GM18870 (cell line): ENCODE results near the gene TMEM255A.
"Not testable (repeated sequence)": the region's sequence is repeated elsewhere in the genome, so short reads cannot be mapped to it uniquely, and the experiment has no call there.

Experiments used
- ATAC-seq: cut with Tn5 transposase; IDR thresholded peaks from one replicate; pipeline ENCODE4 v1.9.1; 2021; ENCODE audit warnings: moderate library complexity; ENCODE audit not compliant: unreplicated experiment

Gene TMEM255A

DNA sequence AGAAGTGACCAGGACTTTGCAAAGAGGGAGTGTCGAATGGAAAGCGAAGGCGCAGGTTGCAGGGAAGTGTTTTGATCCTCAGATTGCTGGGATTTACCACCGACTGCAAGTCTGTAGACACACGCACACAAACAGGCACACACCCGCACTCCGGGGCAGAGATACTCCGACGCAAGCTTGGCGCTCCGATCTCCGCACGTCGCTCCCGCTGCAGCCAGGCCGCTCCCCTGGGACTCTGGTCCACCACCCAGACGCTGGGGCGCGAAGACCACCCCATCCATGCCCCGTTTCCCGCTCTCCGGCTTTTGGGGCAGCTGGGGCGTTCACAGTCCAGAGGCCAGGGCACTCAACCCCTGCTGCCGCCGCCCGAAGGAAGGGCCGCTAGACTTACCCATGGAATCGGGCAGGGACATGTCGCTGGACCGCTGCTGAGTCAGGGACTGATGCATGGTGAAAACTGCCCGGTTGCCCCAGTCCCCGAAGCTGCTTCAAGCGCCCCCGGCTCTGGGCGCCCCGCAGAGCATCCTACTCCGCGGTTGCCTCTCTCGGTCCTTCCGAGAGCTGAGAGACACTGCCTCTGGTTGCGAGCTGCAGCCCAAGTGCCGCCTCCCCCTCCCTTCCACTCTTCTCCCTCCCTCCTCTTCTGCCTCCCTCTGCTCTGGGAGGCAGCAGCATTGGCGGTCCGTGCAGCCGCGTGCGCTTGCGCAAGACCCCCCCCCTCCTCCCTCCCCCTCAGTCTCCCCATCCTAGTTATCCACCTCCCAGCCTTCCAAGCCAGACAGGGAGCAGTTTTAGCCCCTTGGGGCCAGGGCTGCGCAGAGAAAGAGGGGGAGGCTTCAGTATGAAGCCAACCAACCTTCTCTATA lies at the start of gene TMEM255A:
TMEM255A (minus strand) TSS at position 601 of the 866 bp plus-strand sequence; CDS start at position 449, 152 bp downstream.
- no peak for ATAC-seq

DNA sequence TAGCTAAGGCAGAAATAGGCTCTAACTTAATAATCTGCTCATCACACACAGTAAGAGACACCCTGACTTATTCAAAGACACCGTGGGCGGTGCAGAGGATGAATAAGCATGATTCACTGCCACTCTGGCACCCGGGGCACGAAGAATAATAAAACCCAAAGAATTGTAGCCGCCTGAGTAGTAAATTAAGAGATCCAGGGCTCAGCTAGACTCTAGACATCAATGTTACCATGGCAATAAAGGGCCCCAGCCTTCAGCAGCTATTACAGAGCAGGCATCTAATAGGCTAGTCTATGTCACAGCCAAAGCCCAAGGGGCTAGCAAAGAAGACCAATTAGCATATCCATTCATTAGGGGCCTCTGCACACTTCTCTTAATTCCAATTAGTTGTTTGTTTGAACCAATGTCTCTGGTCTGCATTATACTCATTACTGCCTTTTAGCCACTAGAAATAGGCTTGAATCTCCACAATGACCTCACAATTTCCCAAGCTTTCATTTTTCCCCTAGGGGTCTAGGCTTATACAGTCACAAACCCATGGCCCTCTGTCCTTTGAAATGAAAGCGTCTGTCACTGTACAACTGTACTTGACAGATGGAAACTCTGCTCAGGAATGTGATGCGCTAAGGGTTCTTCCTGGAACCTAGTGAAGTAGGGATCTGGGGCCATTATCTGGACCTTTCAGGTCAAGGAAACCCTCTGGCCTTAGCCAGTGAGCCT lies 47.6 kb upstream of the TMEM255A start:
- ATAC-seq, result no peak

DNA sequence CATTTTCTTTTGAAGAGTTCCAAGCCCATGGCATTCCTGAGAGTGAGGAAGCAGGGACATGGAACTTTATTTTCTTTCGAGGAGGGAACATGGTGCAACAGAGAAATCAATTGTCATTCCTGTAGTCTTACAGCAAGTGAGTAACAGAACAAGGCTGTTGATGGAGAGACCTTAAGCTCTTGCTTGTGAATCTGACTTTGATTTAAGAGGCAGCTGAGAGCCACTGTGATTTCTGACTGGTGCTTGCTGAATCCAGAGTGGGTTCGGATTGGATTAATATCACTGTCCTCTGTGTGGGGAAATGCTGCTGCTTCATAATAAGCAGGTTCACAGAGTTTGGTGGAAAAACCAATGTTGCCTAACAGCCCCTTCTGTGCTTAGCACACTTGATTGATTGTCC lies 45.9 kb upstream of the TMEM255A start:
- ATAC-seq, result no peak

DNA sequence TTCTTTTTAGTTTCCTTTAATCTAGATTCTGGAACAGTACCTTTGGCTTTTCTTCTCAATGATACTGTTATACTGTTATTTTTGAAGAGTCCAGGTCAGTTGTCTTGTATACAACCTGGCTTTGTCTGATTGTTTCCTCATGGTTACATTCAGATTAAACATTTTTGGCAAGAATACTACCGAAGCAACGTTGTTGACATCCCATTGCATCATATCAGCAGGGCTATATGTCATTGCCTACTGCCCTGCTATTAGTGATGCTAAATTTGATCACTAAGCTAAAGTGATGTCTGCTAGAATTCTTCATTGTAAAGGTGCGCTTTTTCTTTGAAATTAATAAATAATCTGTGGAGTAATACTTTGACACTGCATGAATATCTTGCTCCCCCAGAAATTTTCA lies 44.8 kb upstream of the TMEM255A start:
- ATAC-seq, result no peak

DNA sequence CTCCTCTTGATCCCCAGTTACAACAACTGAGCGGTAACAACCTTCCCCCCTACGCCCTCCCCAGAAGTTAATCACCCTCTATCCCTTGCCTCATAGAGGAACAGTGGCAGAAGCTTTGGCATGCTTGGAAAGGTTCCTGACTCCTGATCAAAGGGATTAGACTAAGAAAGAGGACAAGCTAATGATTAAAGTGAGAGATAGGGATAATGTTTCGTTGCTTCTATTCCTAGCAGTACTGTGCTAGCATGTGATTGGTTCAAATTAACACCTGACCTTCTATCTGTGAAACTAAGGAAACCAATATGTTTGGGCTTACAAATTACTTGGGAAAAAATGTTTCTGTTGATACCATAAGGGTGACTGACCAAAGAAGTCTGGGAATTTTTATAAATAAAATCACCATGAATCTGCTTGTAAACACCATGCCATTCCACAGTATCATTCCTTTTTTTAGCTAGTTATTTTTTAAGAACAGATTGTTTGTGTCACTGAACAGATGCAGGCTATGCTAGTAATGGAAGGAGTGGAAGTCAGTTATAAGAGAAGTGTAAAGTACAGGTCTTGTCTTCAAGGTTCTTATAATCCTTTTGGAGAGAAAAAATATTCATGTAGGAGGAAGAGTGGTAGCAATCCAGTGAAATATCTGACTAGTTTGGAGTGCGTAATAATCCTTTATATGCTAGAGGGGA lies 39.3 kb upstream of the TMEM255A start:
- no peak for ATAC-seq

DNA sequence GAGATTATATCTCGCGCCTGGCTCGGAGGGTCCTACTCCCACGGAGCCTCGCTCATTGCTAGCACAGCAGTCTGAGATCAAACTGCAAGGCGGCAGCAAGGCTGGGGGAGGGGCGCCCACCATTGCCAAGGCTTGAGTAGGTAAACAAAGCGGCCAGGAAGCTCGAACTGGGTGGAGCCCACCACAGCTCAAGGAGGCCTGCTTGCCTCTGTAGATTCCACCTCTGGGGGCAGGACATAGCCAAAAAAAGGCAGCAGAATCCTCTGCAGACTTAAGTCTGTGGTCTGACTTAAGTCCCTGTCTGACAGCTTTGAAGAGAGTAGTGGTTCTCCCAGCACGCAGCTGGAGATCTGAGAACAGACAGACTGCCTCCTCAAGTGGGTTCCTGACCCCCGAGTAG lies 33.3 kb upstream of the TMEM255A start:
- ATAC-seq, result not testable (repeated sequence)

DNA sequence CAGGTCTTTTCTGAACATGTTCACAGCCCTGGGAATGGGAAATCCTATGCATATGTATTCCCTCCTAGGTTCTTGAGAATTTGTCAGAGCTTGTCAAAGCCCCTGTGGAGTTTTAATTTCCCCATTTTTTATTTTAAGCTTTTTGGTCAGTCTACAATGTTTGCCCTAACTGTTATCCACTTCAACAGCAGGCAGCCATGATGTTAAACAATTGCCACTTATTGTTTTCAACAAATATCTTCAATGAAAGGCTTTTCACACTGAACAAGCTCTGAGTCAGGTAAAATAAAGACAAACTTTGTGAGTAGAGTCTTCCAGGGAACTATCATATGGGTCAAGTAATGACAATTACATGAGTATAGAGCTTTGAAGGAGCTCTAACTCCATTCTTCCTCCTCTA lies 25.6 kb upstream of the TMEM255A start:
- no peak for ATAC-seq

DNA sequence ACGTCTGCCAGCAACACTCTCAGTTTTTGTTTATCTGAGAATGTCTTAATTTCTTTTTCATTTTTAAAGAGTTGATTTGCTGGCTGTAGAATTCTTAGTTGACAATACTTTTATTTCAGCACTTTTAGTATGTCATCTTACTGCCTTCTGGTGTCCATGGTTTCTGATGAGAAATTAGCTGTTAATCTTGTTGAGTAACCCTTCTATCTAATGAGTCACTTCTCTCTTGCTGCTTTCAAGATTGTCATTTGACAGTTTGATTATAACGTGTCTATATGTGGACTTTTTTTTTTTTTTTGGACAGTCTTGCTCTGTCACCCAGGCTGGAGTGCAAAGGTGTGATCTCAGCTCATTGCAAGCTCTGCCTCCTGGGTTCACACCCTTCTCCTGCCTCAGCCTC lies 24.0 kb upstream of the TMEM255A start:
- no peak for ATAC-seq

DNA sequence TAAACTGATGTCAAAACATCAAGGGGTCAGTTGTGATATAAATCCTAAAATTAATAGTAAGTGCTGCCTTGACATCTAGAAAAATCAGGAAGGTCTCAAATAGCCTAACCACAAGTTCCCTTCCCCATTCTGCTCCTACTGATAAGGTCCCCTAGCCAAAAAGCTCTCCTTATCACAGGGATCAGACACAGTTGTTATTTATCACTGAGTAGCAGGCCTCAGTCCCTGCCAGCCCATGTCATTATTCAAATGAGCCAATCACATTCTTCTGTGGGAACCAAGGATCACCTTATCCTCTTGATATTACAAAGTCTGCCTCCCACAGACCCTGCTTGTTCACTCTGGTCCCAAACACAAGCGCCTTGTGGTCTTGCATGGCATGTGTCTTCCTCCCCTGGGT lies 23.3 kb upstream of the TMEM255A start:
- ATAC-seq, result no peak

DNA sequence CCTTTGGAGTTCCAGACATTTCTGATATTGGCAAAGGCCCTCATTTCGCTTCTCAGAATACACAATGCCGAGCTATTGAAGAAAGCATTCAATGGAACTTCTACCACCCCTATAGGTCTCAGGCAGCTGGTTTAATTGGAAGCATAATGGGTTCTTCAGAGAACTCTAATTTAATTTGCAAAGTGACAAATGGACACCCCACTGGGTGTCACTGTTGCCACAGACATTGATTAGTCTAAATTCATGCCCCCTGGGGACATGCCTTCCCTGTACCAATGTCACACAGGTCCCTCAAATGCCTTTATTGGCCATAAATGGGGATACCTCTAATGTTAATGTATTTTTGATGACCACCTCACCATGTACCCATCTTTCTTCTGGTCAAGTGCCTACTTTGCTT lies 22.9 kb upstream of the TMEM255A start:
- no peak for ATAC-seq

DNA sequence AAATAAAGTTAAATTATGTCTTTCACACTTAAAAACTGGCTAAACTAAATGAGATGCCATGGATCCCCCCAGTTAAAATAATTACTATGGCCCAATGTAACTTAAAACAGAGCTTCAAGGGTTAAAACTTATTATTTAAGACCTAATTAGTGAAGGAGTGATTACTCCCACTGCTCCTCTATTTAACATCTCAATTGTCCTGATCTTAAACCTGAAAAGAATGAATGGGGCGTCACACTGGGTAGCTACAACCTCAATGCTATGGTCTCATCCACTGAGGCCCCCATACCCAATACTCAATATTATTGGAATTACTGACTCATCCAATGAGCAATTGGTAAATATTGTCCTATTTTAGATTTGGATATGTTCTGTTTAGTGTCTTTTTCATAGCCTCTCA lies 21.1 kb upstream of the TMEM255A start:
- ATAC-seq, result no peak

DNA sequence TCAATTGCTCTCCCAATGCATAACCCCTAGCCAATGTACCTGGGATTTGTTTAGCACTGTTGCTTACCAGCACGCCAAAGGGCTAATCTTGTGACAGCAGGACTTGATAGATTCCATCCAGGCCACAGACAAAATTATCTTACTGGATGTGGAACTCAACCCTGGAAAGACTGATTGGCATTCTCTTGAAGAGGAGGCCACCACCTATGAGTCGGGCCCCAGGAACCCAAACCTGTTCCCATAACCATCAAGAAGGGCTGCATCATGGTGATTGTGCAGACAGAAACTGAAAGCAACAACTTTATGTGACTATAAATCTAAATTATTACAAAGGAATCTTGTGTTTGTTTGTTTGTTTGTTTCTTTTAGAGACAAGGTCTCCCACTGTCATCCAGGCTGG lies 19.9 kb upstream of the TMEM255A start:
- ATAC-seq, result no peak

DNA sequence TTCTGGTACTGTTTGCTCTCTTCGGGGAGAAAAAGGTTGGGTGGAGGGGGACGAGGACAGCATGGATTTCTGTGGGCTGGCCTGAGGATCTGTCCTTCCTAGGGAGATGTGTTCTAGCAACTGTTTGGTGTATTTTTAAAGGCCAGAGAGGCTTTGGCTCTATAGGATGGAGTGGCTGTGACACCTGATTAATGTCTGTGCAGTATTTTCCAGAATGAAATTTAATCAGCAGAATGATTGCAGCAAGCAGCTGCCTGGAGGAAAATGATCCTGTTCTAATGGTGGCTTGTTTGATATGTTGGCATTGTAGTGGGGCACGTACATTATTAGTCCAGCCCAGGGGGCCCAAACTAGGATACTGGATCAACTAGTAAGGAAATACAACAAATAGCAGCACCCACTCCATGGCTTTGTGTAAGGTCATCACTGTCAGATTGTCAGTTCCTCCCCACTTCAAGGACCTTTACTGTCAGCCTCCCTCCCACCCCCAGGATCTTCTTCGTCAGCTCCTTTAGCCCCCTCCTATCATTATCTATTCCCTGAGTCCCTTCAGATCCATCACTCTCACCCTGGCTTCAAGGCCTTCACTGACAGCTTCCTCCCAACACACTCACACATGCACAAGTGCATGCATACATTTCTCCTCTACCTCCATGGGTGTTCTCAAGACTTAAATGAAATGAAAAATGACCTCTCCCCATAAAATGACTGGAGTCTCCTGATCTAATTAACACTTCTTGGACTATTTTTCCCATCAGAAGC lies 10.4 kb upstream of the TMEM255A start:
- ATAC-seq, result no peak

DNA sequence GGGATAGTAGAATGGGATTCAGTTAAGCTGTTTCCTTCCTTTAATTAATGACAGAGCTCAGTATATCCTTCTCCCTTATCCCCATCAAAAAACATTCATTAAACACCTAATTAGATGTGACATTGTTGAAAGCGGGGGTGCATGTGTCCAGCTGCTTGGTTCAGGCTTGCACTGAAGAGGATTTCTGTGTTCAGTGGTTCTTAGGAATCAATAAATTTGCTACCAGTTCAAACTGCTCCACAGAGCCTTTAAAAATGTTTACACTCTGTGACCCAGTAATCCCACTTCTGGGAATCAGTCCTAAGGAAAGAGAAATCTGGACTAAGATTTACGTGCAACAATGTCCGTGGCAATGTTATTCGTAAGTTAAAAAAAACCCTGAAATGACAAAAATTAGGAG lies 7.2 kb upstream of the TMEM255A start:
- no peak for ATAC-seq

DNA sequence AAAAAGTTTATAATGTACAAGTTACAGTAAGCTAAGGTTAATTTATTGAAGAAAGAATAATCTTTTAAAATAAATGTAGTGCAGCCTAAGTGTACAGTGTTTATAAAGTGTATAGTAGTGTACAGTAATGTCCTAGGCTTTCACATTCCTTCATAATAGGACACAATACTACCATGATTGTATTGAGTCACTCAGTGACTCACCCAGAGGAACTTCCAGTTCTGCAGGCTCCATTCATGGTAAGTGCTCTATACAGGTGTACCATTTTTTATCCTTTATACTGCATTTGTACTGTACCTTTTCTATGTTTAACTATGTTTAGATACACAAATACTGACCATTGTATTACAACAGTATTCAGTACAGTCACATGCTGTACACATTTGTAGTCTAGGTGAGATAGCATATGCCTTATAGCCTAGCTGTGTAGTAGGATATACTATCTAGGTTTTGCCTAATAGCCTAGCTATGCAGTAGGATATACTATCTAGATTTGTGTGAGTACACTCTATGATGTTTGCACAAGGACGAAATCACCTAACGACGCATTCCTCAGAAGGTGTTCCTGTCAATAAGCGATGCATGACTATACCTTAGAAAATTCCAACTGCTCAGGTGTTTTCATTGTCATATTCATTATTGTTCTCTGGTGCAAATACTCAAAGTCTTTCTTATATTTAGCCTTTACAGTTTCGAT lies 5.5 kb upstream of the TMEM255A start:
- no peak for ATAC-seq

DNA sequence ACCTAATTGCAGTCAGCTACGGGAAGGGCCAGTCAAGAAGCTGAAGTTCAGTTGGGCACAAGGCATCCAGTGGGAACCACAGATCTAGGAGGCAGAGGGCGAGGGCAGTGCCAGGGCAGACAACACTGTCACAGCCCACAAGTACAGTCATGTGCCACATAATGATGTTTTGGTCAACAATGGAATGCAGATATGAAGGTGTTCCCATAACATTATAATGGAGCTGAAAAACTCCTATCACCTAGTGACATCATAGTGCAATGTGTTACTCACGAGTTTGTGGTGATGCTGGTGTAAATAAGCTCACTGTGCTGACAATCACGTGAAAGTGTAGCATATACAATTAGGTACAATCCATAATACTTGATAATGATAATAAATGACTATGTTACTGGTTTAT lies 4.5 kb upstream of the TMEM255A start:
- ATAC-seq, result no peak

DNA sequence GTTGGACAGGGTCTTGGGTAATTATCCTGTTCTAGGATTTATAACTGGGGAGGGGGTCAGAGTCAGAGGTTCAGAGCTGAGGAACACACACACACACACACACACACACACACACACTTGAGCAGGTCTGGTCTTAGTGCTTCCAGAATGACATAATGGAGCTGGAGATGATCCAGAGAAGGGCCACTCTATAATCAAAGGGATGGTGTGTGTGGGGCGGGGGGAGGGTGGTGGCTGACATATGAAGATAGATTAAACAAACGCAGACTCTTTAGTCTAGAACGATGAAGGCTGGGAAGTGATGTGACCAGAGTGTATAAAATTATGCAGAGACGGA lies 434 bp upstream of the TMEM255A start:
- no peak for ATAC-seq

DNA sequence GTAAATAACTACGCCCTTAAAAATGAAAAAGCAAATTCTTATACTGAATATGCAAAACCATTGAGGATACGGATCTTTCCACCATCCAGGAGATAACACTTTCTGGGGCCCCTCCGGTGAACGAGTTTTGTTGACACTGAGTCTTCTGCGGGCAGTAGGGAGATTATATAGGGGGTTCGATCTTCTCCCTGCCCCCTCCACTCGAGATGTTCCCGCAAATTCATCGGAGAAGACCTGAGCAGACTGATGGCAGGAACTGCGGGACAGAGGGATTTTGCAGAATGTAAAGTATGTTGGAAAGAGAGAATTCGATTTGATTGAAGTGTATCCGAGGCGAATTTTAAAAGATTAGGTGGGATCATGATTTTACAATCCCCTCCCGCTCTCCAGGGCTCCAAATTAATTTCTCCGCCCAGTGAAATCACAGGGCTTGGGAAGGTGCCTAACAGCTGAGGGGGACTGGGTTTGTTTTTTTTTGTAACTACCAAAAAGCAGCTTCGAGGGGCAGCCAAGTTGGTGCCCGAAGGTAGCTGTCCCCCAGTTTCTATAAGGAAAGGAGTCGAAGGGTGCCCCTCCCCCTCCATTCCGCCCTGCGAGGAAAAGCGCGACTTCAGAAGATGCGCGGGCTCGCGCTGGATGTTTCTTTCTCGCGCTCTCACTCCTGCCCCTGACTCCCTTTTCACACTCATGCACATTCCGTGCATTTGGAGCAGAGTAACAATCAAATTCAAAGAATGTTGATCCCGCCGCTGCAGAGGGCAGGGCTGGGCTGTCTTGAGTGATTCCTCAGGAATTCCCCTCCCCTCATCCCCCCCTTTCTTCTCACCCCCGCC lies 1.2 kb downstream of the TMEM255A start:
- no peak for ATAC-seq

DNA sequence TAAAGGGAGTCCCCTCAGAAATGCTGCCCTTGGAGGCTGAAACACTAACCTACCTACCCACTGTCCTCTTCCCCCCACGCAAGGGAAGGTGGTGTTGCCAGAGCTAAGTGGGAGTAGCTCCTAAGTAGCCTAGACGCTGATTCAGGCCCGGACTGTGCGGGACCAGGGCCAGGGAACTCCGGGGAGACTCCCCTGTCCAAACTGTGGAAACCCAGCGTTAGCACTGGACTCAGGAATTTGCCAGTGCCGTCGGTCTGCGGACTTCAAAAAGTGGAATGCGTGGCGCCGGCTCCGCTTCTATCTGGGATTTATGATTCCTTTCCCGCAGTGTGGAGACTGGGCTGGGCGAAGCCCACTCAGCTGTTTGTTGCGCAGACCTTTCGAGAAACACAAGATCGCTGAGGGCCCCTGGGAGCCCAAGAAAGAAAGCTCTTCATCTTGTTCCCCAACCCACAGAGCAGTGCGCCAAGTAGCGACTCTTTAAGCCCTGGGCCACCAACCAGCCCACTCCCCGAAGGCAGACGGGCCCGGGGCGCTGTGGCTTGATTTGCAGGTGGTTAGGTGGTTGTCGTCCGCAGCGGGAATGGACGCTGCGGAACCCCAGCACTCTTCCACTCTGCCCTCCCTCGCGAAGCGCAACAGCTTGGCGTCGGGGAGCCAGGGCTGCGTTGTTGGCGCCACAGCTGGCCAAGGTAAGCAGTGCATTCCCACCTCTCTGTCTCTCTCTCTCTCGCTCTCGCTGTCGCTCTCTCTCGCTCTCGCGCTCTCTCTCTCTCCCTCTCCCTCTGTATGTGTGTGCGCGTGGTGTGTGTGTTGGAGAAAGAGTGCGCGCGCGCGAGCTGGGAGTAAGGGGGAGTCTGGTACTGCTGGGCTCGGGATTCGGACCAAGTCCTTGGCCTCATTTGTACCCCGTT lies 2.0 kb downstream of the TMEM255A start:
- ATAC-seq, result peak; percentile 82
